Measurements from ENCODE around the gene DNAJC2.

DNAJC2 gene
- total RNA-seq = 12.4 to 39.1 (median 21.1) reads per million in 17 experiments

GRCh38 chr7:103344453-103345149 is at the start of gene DNAJC2:
DNAJC2 (minus strand) TSS chr7:103344767; CDS start chr7:103344622, 145 bp downstream.
- DNase-seq = peak; percentile 91 to 95 (median 93)

GRCh38 chr7:103391976-103392375 is 47.4 kb upstream of the DNAJC2 start:
- DNase-seq = no peak

GRCh38 chr7:103391150-103391549 is 46.6 kb upstream of the DNAJC2 start:
- DNase-seq = no peak

- no peak for DNase-seq
Observed at GRCh38 chr7:103389263-103389662, 44.7 kb upstream of the DNAJC2 start.

- DNase-seq = no peak
Observed at GRCh38 chr7:103388469-103389140, 44.0 kb upstream of the DNAJC2 start.

GRCh38 chr7:103387242-103387641 is 42.7 kb upstream of the DNAJC2 start:
- peak; percentile 35 to 69 (median 50) for DNase-seq

- no peak for DNase-seq
Observed at GRCh38 chr7:103382032-103382402, 37.5 kb upstream of the DNAJC2 start.

- no peak for DNase-seq
Observed at GRCh38 chr7:103381280-103382031, 36.9 kb upstream of the DNAJC2 start.

- DNase-seq = no peak
Observed at GRCh38 chr7:103380395-103381191, 36.0 kb upstream of the DNAJC2 start.

- peak in 3 of 4 experiments; percentile 12 to 58 (median 52) for DNase-seq
Observed at GRCh38 chr7:103379270-103379975, 34.9 kb upstream of the DNAJC2 start.

- no peak for DNase-seq
Observed at GRCh38 chr7:103373866-103374643, 29.5 kb upstream of the DNAJC2 start.

- DNase-seq = no peak
Observed at GRCh38 chr7:103369432-103369831, 24.9 kb upstream of the DNAJC2 start.

GRCh38 chr7:103349805-103350204 is 5.2 kb upstream of the DNAJC2 start:
- peak in 2 of 4 experiments; percentile 39 to 42 for DNase-seq

GRCh38 chr7:103348959-103349358 is 4.4 kb upstream of the DNAJC2 start:
- no peak for DNase-seq

GRCh38 chr7:103348452-103348851 is 3.9 kb upstream of the DNAJC2 start:
- DNase-seq = peak in 2 of 4 experiments; percentile 4 to 13

GRCh38 chr7:103347507-103348267 is 3.1 kb upstream of the DNAJC2 start, which contains the start of gene PSMC2:
PSMC2 (plus strand) TSS chr7:103347643; CDS start chr7:103347712, 69 bp downstream.
- DNase-seq = peak; percentile 89 to 93 (median 91)

- DNase-seq = no peak
Observed at GRCh38 chr7:103346396-103346795, 1.8 kb upstream of the DNAJC2 start.

- DNase-seq = peak; percentile 40 to 63 (median 54)
Observed at GRCh38 chr7:103343758-103344452, 662 bp downstream of the DNAJC2 start.

- no peak for DNase-seq
Observed at GRCh38 chr7:103343332-103343731, 1.2 kb downstream of the DNAJC2 start.
